GM23338 (cell line): ENCODE data around the gene ZNF48. TPM values are rescaled to one million over a fixed set of nuclear protein-coding genes. Genes with fewer than 3 reads are reported as not detected.

ENCODE experiments used
- CTCF ChIP-seq, 2 experiments: fragments of 200-600 bp in 1 of 2; sonication (generic) in 1 of 2; conservative IDR thresholded peaks; 2 replicates each; pipeline versions ENCODE4 v1.5.1 to v1.6.1; 2016 to 2017; ENCODE audit warnings: antibody characterized with exemption in 2 of 2, low read depth in 2 of 2, mild to moderate bottlenecking in 2 of 2, moderate library complexity in 1 of 2
- ETS1 ChIP-seq: IDR thresholded peaks from 2 replicates; pipeline ENCODE4 v1.6.1; 2016; ENCODE audit warnings: antibody characterized with exemption
- JUNB ChIP-seq: IDR thresholded peaks from one replicate; pipeline ENCODE4 v1.6.1; 2016; ENCODE audit warnings: antibody characterized with exemption; ENCODE audit not compliant: unreplicated experiment
- NANOG ChIP-seq: IDR thresholded peaks from 2 replicates; pipeline ENCODE4 v1.6.1; 2016; ENCODE audit warnings: antibody characterized with exemption, borderline replicate concordance
- POLR2AphosphoS5 ChIP-seq: IDR thresholded peaks from 2 replicates; pipeline ENCODE4 v1.6.1; 2016; ENCODE audit warnings: antibody characterized with exemption, low read depth
- ZNF331 ChIP-seq: fragments of 250-450 bp; sonication (Bioruptor Pico); IDR thresholded peaks from 2 replicates; pipeline ENCODE4 v1.5.0; 2020; ENCODE audit warnings: low read depth, mild to moderate bottlenecking, moderate library complexity
- ZNF462 ChIP-seq: fragments of 250-450 bp; sonication (Bioruptor Pico); IDR thresholded peaks from 2 replicates; pipeline ENCODE4 v1.5.0; 2020; ENCODE audit warnings: mild to moderate bottlenecking, moderate library complexity
- polyA plus RNA-seq: library from polyadenylated mRNA; unstranded; fragments of >200 nt; fragmentation: Nextera tagmentation; extraction: Ambion mirVana; gene quantifications from 2 replicates; pipeline ENCODE4 v1.2.1, GENCODE V29; 2016
- total RNA-seq: library from RNA; depleted of rRNA; stranded (reverse); fragments of >200 nt; shearing (Covaris generic); gene quantifications from 2 replicates; pipeline ENCODE4 v1.2.3, GENCODE V29; 2014

ZNF48 gene
- total and polyA plus RNA-seq, 2 experiments from 2014 or later, result 4.8 to 44.3 TPM

- TF ChIP-seq ZNF462 (CRISPR knock-in tag), result no peak
- no peak for TF ChIP-seq ZNF331 (CRISPR knock-in tag)
- no peak for TF ChIP-seq ETS1
- TF ChIP-seq CTCF (conservative IDR thresholded peaks at IDR 0.05; ENCODE audit: low read depth in 2 of 2), result no peak
- TF ChIP-seq POLR2AphosphoS5, result no peak
- TF ChIP-seq JUNB, result no peak
- TF ChIP-seq NANOG, result no peak
Observed at GRCh38 chr16:30438835-30439234, 43.6 kb downstream of the ZNF48 start (continued).
